ENCODE data around the gene SHISA5.

The SHISA5 gene

DNA sequence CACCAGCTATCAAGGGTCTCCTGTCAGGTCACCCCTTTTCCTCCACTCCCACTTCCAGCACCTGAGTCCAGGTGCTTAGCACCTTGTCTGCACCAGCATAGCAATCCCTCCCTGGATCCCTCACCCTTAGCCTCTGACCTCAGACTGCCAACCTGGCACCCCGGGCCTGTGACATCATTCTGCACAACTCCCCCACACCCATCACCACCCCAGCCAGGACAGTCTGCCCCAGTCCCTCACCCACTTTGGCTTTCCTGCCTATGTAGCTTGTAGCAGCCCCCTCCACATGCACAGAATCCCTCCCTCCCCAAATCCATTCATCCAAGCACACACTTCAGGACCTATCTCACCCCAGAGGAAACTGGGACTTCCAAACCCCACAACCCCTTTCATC, 73.3 kb downstream of the SHISA5 start:
- Histone ChIP-seq H3K4me3 (no peak overlapping the region), H3K27ac (no peak overlapping the region), H3K9me3 (ENCODE audit: low read depth, low read length) (no peaks in the 10 kb centered on the region), H3K9ac (ENCODE audit: insufficient read length) (no peak overlapping the region), H3K36me3 (ENCODE audit: insufficient read depth, low read length) (no peaks in the 10 kb centered on the region; the same call in 1 of the 2 replicates)
- no peak for TF ChIP-seq EZH2 (IDR thresholded peaks at IDR 0.05)
- TF ChIP-seq POLR2AphosphoS5 (IDR thresholded peaks at IDR 0.05; ENCODE audit: borderline replicate concordance, low read depth, low read length), result no peak
- no peak for TF ChIP-seq FOXP2 (optimal IDR thresholded peaks at IDR 0.05; ENCODE audit: control extremely low read depth, extremely low read length, insufficient read depth)
- DNase-seq (ENCODE audit: low read depth, low spot score), result no peak

- no peak within 1 kb of the TSS for H3K27ac ChIP-seq
- DNase-seq (ENCODE audit: low read depth, low spot score), result no peak
- H3K4me3 ChIP-seq, result peak within 1 kb of the TSS; percentile 74
- H3K36me3 ChIP-seq (ENCODE audit: insufficient read depth, low read length), result no peaks in the 10 kb centered on the region; the same call in 1 of the 2 replicates
- H3K9me3 ChIP-seq (ENCODE audit: low read depth, low read length), result no peaks in the 10 kb centered on the region
- TF ChIP-seq POLR2AphosphoS5 (IDR thresholded peaks at IDR 0.05; ENCODE audit: borderline replicate concordance, low read depth, low read length), result 0 out of 2 replicates have a peak, but pooled peaks have one; percentile 29
- TF ChIP-seq FOXP2 (optimal IDR thresholded peaks at IDR 0.05; ENCODE audit: control extremely low read depth, extremely low read length, insufficient read depth), result no peak
- no peak for TF ChIP-seq EZH2 (IDR thresholded peaks at IDR 0.05)
- H3K9ac ChIP-seq (ENCODE audit: insufficient read length), result peak within 1 kb of the TSS; percentile 69
These were observed 73.8 kb downstream of the SHISA5 start, which contains the start of gene PLXNB1 for GRCh38 chr3:48429960-48430707. Gene PLXNB1, minus strand, starts transcription at chr3:48430086. Its CDS starts 5,475 bp downstream, at chr3:48424611.

GRCh38 chr3:48429317-48429959, 74.5 kb downstream of the SHISA5 start:
- Histone ChIP-seq H3K36me3 (ENCODE audit: insufficient read depth, low read length) (no peaks in the 10 kb centered on the region; the same call in 1 of the 2 replicates), H3K9me3 (ENCODE audit: low read depth, low read length) (no peaks in the 10 kb centered on the region), H3K4me3 (peak overlapping the region; percentile 74), H3K9ac (ENCODE audit: insufficient read length) (peak overlapping the region; percentile 69), H3K27ac (no peak overlapping the region)
- no peak for DNase-seq (ENCODE audit: low read depth, low spot score)
- no peak for TF ChIP-seq POLR2AphosphoS5 (IDR thresholded peaks at IDR 0.05; ENCODE audit: borderline replicate concordance, low read depth, low read length)
- TF ChIP-seq FOXP2 (optimal IDR thresholded peaks at IDR 0.05; ENCODE audit: control extremely low read depth, extremely low read length, insufficient read depth), result no peak
- TF ChIP-seq EZH2 (IDR thresholded peaks at IDR 0.05), result no peak

- Histone ChIP-seq H3K36me3 (ENCODE audit: insufficient read depth, low read length) (no peaks in the 10 kb centered on the region; the same call in 1 of the 2 replicates), H3K27ac (no peak overlapping the region), H3K9ac (ENCODE audit: insufficient read length) (peak overlapping the region; percentile 69), H3K9me3 (ENCODE audit: low read depth, low read length) (no peaks in the 10 kb centered on the region), H3K4me3 (peak overlapping the region; percentile 74)
- peak; percentile 57; the same call in 1 of the 2 replicates for TF ChIP-seq POLR2AphosphoS5 (IDR thresholded peaks at IDR 0.05; ENCODE audit: borderline replicate concordance, low read depth, low read length)
- no peak for TF ChIP-seq EZH2 (IDR thresholded peaks at IDR 0.05)
- no peak for DNase-seq (ENCODE audit: low read depth, low spot score)
These were observed 75.2 kb downstream of the SHISA5 start for GRCh38 chr3:48428572-48429316.

DNA sequence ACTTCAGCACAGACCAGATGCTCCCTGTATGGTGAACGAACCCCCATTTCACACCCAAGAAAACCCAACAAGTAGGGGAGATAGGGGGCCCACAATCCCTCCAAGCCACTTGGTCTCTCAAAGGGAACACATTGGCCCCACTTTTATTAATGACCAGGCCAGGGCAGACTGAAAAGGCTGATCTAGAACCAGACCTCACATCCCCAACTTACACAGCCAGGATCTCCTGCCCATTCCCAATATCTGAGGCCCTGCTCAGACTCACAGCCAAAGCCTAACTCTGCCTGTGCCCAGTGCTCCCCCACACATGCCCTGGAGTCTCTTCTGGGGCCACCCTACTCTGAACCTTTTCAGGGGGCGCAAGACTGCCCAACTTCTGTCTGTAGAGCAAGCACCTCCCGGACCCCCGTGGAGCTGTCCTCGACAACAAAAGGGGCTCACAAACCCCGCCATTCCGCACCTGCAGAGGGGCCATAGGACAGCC, 75.8 kb downstream of the SHISA5 start:
- H3K36me3 ChIP-seq (ENCODE audit: insufficient read depth, low read length), result no peaks in the 10 kb centered on the region
- no peak for DNase-seq (ENCODE audit: low read depth, low spot score)
- peak overlapping the region; percentile 74 for H3K4me3 ChIP-seq
- TF ChIP-seq FOXP2 (optimal IDR thresholded peaks at IDR 0.05; ENCODE audit: control extremely low read depth, extremely low read length, insufficient read depth) (no peak), POLR2AphosphoS5 (IDR thresholded peaks at IDR 0.05; ENCODE audit: borderline replicate concordance, low read depth, low read length) (no peak), EZH2 (IDR thresholded peaks at IDR 0.05) (no peak)
- no peak overlapping the region for H3K9ac ChIP-seq (ENCODE audit: insufficient read length)
- H3K27ac ChIP-seq, result no peak overlapping the region
- H3K9me3 ChIP-seq (ENCODE audit: low read depth, low read length), result no peaks in the 10 kb centered on the region

DNA sequence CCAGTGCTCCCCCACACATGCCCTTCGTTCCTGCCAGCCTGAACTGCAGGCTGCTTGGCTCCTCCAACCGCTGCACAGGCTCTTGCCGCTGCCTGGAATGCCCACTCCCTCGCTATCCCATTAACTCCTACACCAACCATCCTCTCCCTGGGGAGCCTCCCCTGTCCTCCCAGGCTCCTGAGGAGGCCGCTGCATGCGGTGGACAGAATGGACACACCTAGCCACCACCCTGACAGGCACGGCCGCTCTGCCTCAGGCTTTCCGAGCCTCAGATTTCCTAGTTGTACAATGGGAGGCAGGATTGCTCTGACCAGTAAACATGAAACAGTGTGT, 76.4 kb downstream of the SHISA5 start:
- no peak for TF ChIP-seq POLR2AphosphoS5 (IDR thresholded peaks at IDR 0.05; ENCODE audit: borderline replicate concordance, low read depth, low read length)
- no peak for TF ChIP-seq EZH2 (IDR thresholded peaks at IDR 0.05)
- TF ChIP-seq FOXP2 (optimal IDR thresholded peaks at IDR 0.05; ENCODE audit: control extremely low read depth, extremely low read length, insufficient read depth), result no peak
- DNase-seq (ENCODE audit: low read depth, low spot score), result no peak
- H3K4me3 ChIP-seq, result no peak overlapping the region
- no peaks in the 10 kb centered on the region for H3K9me3 ChIP-seq (ENCODE audit: low read depth, low read length)
- H3K36me3 ChIP-seq (ENCODE audit: insufficient read depth, low read length), result no peaks in the 10 kb centered on the region
- no peak overlapping the region for H3K27ac ChIP-seq
- H3K9ac ChIP-seq (ENCODE audit: insufficient read length), result no peak overlapping the region

GRCh38 chr3:48426944-48427629, 76.9 kb downstream of the SHISA5 start:
- Histone ChIP-seq H3K4me3 (no peak overlapping the region), H3K9ac (ENCODE audit: insufficient read length) (no peak overlapping the region), H3K27ac (no peak overlapping the region), H3K9me3 (ENCODE audit: low read depth, low read length) (no peaks in the 10 kb centered on the region), H3K36me3 (ENCODE audit: insufficient read depth, low read length) (no peaks in the 10 kb centered on the region)
- TF ChIP-seq POLR2AphosphoS5 (IDR thresholded peaks at IDR 0.05; ENCODE audit: borderline replicate concordance, low read depth, low read length), result no peak
- DNase-seq (ENCODE audit: low read depth, low spot score), result no peak

All from SK-N-MC (cell line).